ENCODE data around the gene CCDC149. TPM values are rescaled to one million over a fixed set of nuclear protein-coding genes. Genes with fewer than 3 reads are reported as not detected.

CCDC149 gene
- polyA plus RNA-seq, 3 donors from 2014 or later = 0.20 TPM; not detected in 2

- Mint-ChIP-seq H3K4me1 (no peaks in the 10 kb centered on the region), H3K4me3 (no peak overlapping the region), H3K36me3 (no peaks in the 10 kb centered on the region), H3K27ac (no peak overlapping the region), H3K9me3 (peaks cover 0 to 4% (median 0%) of the 10 kb centered on the region in 6 donors), H3K27me3 (ENCODE audit: low read depth in 3 of 3) (peaks cover 0 to 2% (median 2%) of the 10 kb centered on the region in 3 donors)
- no peak for DNase-seq
Measured at GRCh38 chr4:24777536-24778463, 135.0 kb downstream of the CCDC149 start.

DNA sequence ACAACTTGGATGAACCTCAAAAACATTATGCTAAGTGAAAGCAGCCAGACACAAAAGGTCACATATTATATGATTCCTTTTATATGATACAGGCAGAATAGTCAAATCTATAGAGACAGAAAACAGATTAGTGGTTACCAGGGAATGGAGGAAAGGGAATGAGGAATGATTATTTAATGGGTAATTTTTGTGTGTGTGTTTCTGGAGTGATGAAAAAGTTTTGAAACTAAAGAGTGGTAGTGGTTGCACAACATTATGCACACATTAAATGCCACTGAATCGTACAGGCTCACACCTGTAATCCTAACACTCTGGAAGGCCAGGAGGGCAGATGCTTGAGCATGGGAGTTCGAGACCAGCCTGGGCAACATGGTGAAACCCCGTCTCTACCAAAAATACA, 137.1 kb downstream of the CCDC149 start:
- no peaks in the 10 kb centered on the region for H3K36me3 Mint-ChIP-seq
- no peak for DNase-seq
- no peak overlapping the region for H3K4me3 Mint-ChIP-seq
- H3K27me3 Mint-ChIP-seq (ENCODE audit: low read depth in 3 of 3) = peaks cover 0 to 2% (median 2%) of the 10 kb centered on the region in 3 donors
- no peak overlapping the region for H3K27ac Mint-ChIP-seq
- peaks cover 0 to 4% (median 0%) of the 10 kb centered on the region in 6 donors for H3K9me3 Mint-ChIP-seq
- no peaks in the 10 kb centered on the region for H3K4me1 Mint-ChIP-seq

- DNase-seq = no peak
- H3K4me1 Mint-ChIP-seq = no peaks in the 10 kb centered on the region
- H3K27me3 Mint-ChIP-seq (ENCODE audit: low read depth in 3 of 3) = peaks cover 0 to 2% (median under 1%) of the 10 kb centered on the region in 3 donors
- peaks cover 0 to 2% (median 0%) of the 10 kb centered on the region in 6 donors for H3K9me3 Mint-ChIP-seq
- no peak overlapping the region for H3K4me3 Mint-ChIP-seq
- H3K36me3 Mint-ChIP-seq = no peaks in the 10 kb centered on the region
- H3K27ac Mint-ChIP-seq = no peak overlapping the region
Measured at GRCh38 chr4:24775032-24775605, 137.7 kb downstream of the CCDC149 start.

DNA sequence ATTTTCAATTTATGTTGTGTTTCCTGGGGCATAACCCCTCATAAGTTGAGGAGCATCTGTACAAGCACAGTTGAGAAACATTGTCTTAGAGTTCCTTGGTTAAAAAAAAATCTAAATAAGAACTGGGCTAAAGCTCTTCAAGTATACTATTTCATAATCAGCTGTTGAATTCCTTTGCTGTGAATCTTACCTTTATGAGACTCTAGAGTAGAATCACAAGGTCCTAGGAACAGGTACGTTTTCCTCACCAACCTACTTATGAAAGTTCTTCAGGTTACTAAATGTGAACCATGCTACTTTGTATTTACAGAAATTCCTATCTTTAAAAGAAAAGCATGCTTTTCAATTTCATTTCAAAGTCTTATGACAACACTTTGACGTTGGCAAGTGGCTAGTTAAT, 138.4 kb downstream of the CCDC149 start:
- Mint-ChIP-seq H3K36me3 (no peaks in the 10 kb centered on the region), H3K27ac (no peak overlapping the region), H3K9me3 (peaks cover 0 to 3% (median 0%) of the 10 kb centered on the region in 6 donors), H3K27me3 (ENCODE audit: low read depth in 3 of 3) (peaks cover 0 to 2% (median 0%) of the 10 kb centered on the region in 3 donors), H3K4me1 (no peaks in the 10 kb centered on the region), H3K4me3 (no peak overlapping the region)
- DNase-seq = no peak

DNA sequence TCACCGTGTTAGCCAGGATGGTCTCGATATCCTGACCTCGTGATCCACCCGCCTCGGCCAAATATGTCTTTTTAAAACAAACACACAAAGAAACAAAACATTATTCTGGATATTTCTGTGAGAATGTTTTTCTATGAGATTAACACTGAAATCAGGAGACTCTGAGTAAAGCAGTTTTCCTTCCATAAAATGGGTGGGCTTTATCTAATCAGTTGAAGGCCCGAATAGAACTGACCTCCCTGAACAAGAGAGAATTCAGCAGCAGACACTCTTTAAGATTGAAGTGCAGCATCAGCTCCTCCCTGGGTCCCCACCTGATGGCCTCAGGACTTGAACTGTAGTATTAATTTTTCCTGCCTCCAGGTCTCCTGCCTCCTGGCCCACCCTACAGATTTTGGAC, 139.9 kb downstream of the CCDC149 start:
- H3K4me1 Mint-ChIP-seq = no peaks in the 10 kb centered on the region
- H3K27me3 Mint-ChIP-seq (ENCODE audit: low read depth in 3 of 3) = peaks cover 0 to 2% (median 0%) of the 10 kb centered on the region in 3 donors
- no peaks in the 10 kb centered on the region for H3K36me3 Mint-ChIP-seq
- DNase-seq = no peak
- no peak overlapping the region for H3K4me3 Mint-ChIP-seq
- H3K9me3 Mint-ChIP-seq = peaks cover 0 to 3% (median 0%) of the 10 kb centered on the region in 6 donors
- H3K27ac Mint-ChIP-seq = no peak overlapping the region

DNA sequence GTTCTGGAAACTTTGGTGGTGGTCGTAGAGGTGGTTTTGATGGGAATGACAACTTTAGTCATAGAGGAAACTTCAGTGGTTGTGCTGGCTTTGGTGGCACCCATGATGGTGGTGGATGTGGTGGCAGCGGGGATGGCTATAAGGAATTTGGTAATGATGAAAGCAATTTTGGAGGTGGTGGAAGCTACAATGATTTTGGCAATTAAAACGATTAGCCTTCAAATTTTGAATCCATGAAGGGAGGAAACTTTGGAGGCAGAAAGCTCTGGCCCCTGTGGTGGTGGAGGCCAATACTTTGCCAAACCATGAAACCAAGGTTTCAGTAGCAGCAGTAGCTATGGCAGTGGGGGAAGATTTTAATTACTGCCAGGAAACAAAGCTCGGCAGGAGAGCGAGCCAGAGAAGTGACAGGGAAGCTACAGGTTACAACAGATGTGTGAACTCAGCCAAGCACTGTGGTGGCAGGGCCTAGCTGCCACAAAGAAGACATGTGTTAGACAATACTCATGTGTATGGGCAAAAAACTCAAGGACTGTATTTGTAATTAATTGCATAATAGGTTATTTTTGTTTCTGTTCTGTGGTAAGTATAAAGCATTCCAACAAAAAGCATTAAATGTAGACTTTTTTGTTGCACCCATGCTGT, 140.7 kb downstream of the CCDC149 start:
- Mint-ChIP-seq H3K36me3 (no peaks in the 10 kb centered on the region), H3K27ac (no peak overlapping the region), H3K4me3 (no peak overlapping the region), H3K9me3 (peaks cover 0 to 3% (median 0%) of the 10 kb centered on the region in 6 donors), H3K4me1 (no peaks in the 10 kb centered on the region), H3K27me3 (ENCODE audit: low read depth in 3 of 3) (peaks cover 0 to 2% (median 0%) of the 10 kb centered on the region in 3 donors)
- no peak for DNase-seq

- Mint-ChIP-seq H3K27me3 (ENCODE audit: low read depth in 3 of 3) (no peaks in the 10 kb centered on the region), H3K36me3 (no peaks in the 10 kb centered on the region), H3K27ac (no peak overlapping the region), H3K9me3 (peaks cover 0 to 2% (median 0%) of the 10 kb centered on the region in 6 donors), H3K4me1 (no peaks in the 10 kb centered on the region), H3K4me3 (no peak overlapping the region)
- no peak for DNase-seq
Measured at GRCh38 chr4:24771241-24771640, 141.6 kb downstream of the CCDC149 start.

GRCh38 chr4:24770667-24771066, 142.2 kb downstream of the CCDC149 start:
- Mint-ChIP-seq H3K27ac (no peak overlapping the region), H3K36me3 (no peaks in the 10 kb centered on the region), H3K27me3 (ENCODE audit: low read depth in 3 of 3) (no peaks in the 10 kb centered on the region), H3K4me3 (no peak overlapping the region), H3K9me3 (peaks cover 0 to 2% (median 0%) of the 10 kb centered on the region in 6 donors), H3K4me1 (no peaks in the 10 kb centered on the region)
- DNase-seq = no peak

- no peaks in the 10 kb centered on the region for H3K27me3 Mint-ChIP-seq (ENCODE audit: low read depth in 3 of 3)
- H3K36me3 Mint-ChIP-seq = no peaks in the 10 kb centered on the region
- H3K27ac Mint-ChIP-seq = no peak overlapping the region
- no peak overlapping the region for H3K4me3 Mint-ChIP-seq
- H3K4me1 Mint-ChIP-seq = no peaks in the 10 kb centered on the region
- DNase-seq = no peak
- peaks cover 0 to 2% (median 0%) of the 10 kb centered on the region in 6 donors for H3K9me3 Mint-ChIP-seq
Measured at GRCh38 chr4:24770032-24770584, 142.7 kb downstream of the CCDC149 start.

GRCh38 chr4:24769571-24769970, 143.3 kb downstream of the CCDC149 start:
- H3K4me3 Mint-ChIP-seq = no peak overlapping the region
- H3K9me3 Mint-ChIP-seq = peaks cover 0 to 2% (median 0%) of the 10 kb centered on the region in 6 donors
- no peak overlapping the region for H3K27ac Mint-ChIP-seq
- no peak for DNase-seq
- no peaks in the 10 kb centered on the region for H3K36me3 Mint-ChIP-seq
- no peaks in the 10 kb centered on the region for H3K27me3 Mint-ChIP-seq (ENCODE audit: low read depth in 3 of 3)
- H3K4me1 Mint-ChIP-seq = no peaks in the 10 kb centered on the region

- Mint-ChIP-seq H3K4me1 (no peaks in the 10 kb centered on the region), H3K27ac (no peak overlapping the region), H3K27me3 (ENCODE audit: low read depth in 3 of 3) (no peaks in the 10 kb centered on the region), H3K9me3 (peaks cover 0 to 4% (median 0%) of the 10 kb centered on the region in 6 donors), H3K4me3 (no peak overlapping the region), H3K36me3 (no peaks in the 10 kb centered on the region)
- DNase-seq = no peak
Measured at GRCh38 chr4:24768604-24769003, 144.2 kb downstream of the CCDC149 start.

DNA sequence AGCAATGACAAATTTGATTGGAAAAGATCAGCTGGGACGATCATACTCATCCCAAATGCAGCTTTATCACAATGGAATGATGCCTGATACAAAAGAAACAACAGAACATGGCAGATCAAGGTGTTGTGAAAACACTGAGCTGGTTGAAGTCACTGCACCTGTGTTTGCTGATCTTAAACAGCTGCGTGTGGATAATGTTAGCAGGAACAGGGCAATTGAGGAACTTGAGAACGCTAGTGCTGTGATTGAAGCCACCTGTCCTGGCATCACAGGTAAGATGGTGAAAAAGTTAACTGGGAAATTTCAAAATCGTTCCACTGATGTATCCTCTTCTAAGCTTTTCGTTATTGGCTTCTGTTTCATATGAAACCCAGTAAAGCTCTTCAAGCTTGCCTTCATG, 144.8 kb downstream of the CCDC149 start:
- Mint-ChIP-seq H3K4me1 (no peaks in the 10 kb centered on the region), H3K27ac (no peak overlapping the region), H3K9me3 (peaks cover 0 to 4% (median 0%) of the 10 kb centered on the region in 6 donors), H3K4me3 (no peak overlapping the region), H3K36me3 (no peaks in the 10 kb centered on the region), H3K27me3 (ENCODE audit: low read depth in 3 of 3) (no peaks in the 10 kb centered on the region)
- no peak for DNase-seq

- no peak overlapping the region for H3K27ac Mint-ChIP-seq
- no peaks in the 10 kb centered on the region for H3K4me1 Mint-ChIP-seq
- H3K27me3 Mint-ChIP-seq (ENCODE audit: low read depth in 3 of 3) = no peaks in the 10 kb centered on the region
- no peaks in the 10 kb centered on the region for H3K36me3 Mint-ChIP-seq
- no peak overlapping the region for H3K4me3 Mint-ChIP-seq
- DNase-seq = no peak
- peaks cover 0 to 6% (median 1%) of the 10 kb centered on the region in 6 donors for H3K9me3 Mint-ChIP-seq
Measured at GRCh38 chr4:24765376-24765988, 147.4 kb downstream of the CCDC149 start.

Data from immature natural killer cell (primary cell).